H9 (cell line): ENCODE results near the gene LPP. TPM values are rescaled to one million over a fixed set of nuclear protein-coding genes. Genes with fewer than 3 reads are reported as not detected.

Experiments
- DNase-seq: peaks from one replicate; pipeline ENCODE4 v3.0.0-alpha.2; 2017
- H2AFZ ChIP-seq: one replicate; pipeline ENCODE4 v1.6.1; 2013; ENCODE audit warnings: mild to moderate bottlenecking, low read length, control low read depth, moderate library complexity
- H2AK5ac ChIP-seq: 2 replicates; pipeline ENCODE4 v1.6.1; 2013; ENCODE audit warnings: low read length, control low read depth, mixed read lengths; ENCODE audit not compliant: insufficient read length
- H2BK120ac ChIP-seq: one replicate; pipeline ENCODE4 v1.6.1; 2013; ENCODE audit warnings: low read depth, mild to moderate bottlenecking, low read length, control low read depth, inconsistent platforms; ENCODE audit not compliant: poor library complexity, severe bottlenecking
- H2BK12ac ChIP-seq: 2 replicates; pipeline ENCODE4 v1.6.1; 2013; ENCODE audit warnings: low read length, control low read depth, mixed read lengths, low read depth; ENCODE audit not compliant: insufficient read length
- H2BK15ac ChIP-seq: 2 replicates; pipeline ENCODE4 v1.6.1; 2013; ENCODE audit warnings: low read depth, low read length, control low read depth
- H2BK20ac ChIP-seq: one replicate; pipeline ENCODE4 v1.6.1; 2013; ENCODE audit warnings: low read depth, mild to moderate bottlenecking, low read length, control low read depth, inconsistent platforms; ENCODE audit not compliant: poor library complexity, severe bottlenecking
- H2BK5ac ChIP-seq: 2 replicates; pipeline ENCODE4 v1.6.1; 2013; ENCODE audit warnings: low read length, control low read depth, mixed read lengths; ENCODE audit not compliant: insufficient read length
- H3K14ac ChIP-seq: 2 replicates; pipeline ENCODE4 v1.6.1; 2013; ENCODE audit warnings: low read length, control low read depth; ENCODE audit not compliant: insufficient read depth
- H3K18ac ChIP-seq: 2 replicates; pipeline ENCODE4 v1.6.1; 2013; ENCODE audit warnings: low read depth, mild to moderate bottlenecking, mixed read lengths, low read length, control low read depth; ENCODE audit not compliant: insufficient read length
- H3K23ac ChIP-seq: 2 replicates; pipeline ENCODE4 v1.6.1; 2013; ENCODE audit warnings: low read length, control low read depth, mixed read lengths, low read depth; ENCODE audit not compliant: insufficient read length
- H3K23me2 ChIP-seq: 2 replicates; pipeline ENCODE4 v1.6.1; 2013; ENCODE audit warnings: low read depth, mild to moderate bottlenecking, mixed read lengths, low read length, control low read depth; ENCODE audit not compliant: insufficient read length, poor library complexity, severe bottlenecking
- H3K27ac ChIP-seq: 2 replicates; pipeline ENCODE4 v1.5.1; 2013; ENCODE audit warnings: low read length, control low read depth, mixed read lengths, low read depth; ENCODE audit not compliant: insufficient read length
- H3K27me3 ChIP-seq: 2 replicates; pipeline ENCODE4 v1.6.1; 2013; ENCODE audit warnings: low read length, control low read depth, inconsistent platforms; ENCODE audit not compliant: insufficient read depth
- H3K4ac ChIP-seq: 2 replicates; pipeline ENCODE4 v1.6.1; 2013; ENCODE audit warnings: low read depth, mild to moderate bottlenecking, control low read depth, inconsistent platforms, low read length, moderate library complexity
- H3K4me1 ChIP-seq: 2 replicates; pipeline ENCODE4 v1.6.1; 2013; ENCODE audit warnings: low read length, control low read depth, inconsistent platforms; ENCODE audit not compliant: insufficient read depth
- H3K4me2 ChIP-seq: 2 replicates; pipeline ENCODE4 v1.6.1; 2013; ENCODE audit warnings: low read length, control low read depth, mixed read lengths; ENCODE audit not compliant: insufficient read length, insufficient read depth
- H3K56ac ChIP-seq: 2 replicates; pipeline ENCODE4 v1.6.1; 2013; ENCODE audit warnings: low read depth, mild to moderate bottlenecking, mixed read lengths, low read length, control low read depth; ENCODE audit not compliant: insufficient read length
- H3K79me1 ChIP-seq: 2 replicates; pipeline ENCODE4 v1.6.1; 2013; ENCODE audit warnings: low read depth, mild to moderate bottlenecking, moderate library complexity, low read length, control low read depth, inconsistent platforms; ENCODE audit not compliant: insufficient read depth, poor library complexity, severe bottlenecking
- H3K79me2 ChIP-seq: 2 replicates; pipeline ENCODE4 v1.6.1; 2013; ENCODE audit warnings: low read length, control low read depth, inconsistent platforms; ENCODE audit not compliant: insufficient read depth
- H3K9ac ChIP-seq: 2 replicates; pipeline ENCODE4 v1.6.1; 2013; ENCODE audit warnings: low read length, control low read depth, mixed read lengths; ENCODE audit not compliant: insufficient read length; ENCODE audit errors: extremely low read depth
- H3K9me3 ChIP-seq: one replicate; pipeline ENCODE4 v1.6.1; 2013; ENCODE audit warnings: low read depth, low read length, inconsistent platforms; ENCODE audit not compliant: control insufficient read depth
- H3T11ph ChIP-seq: one replicate; pipeline ENCODE4 v1.6.1; 2013; ENCODE audit warnings: mild to moderate bottlenecking, low read length, control low read depth, inconsistent platforms
- H4K20me1 ChIP-seq: one replicate; pipeline ENCODE4 v1.6.1; 2013; ENCODE audit not compliant: control insufficient read depth, insufficient read length, insufficient read depth
- H4K5ac ChIP-seq: 2 replicates; pipeline ENCODE4 v1.6.1; 2013; ENCODE audit warnings: low read depth, mild to moderate bottlenecking, mixed read lengths, low read length, control low read depth; ENCODE audit not compliant: insufficient read length
- H4K8ac ChIP-seq: replicated peaks from 2 replicates; pipeline ENCODE4 v1.6.1; 2013; ENCODE audit warnings: low read length, control low read depth, mixed read lengths, low read depth; ENCODE audit not compliant: insufficient read length
- H4K91ac ChIP-seq: 2 replicates; pipeline ENCODE4 v1.6.1; 2013; ENCODE audit warnings: low read depth, mild to moderate bottlenecking, moderate library complexity, mixed read lengths, low read length, control low read depth; ENCODE audit not compliant: insufficient read length
- H3K27ac Mint-ChIP-seq, 3 experiments: 2 replicates in 2 of 3; 3 replicates in 1 of 3; pipeline ENCODE4 v1.8.0; 2020 to 2021; ENCODE audit warnings: mixed read lengths in 3 of 3, mild to moderate bottlenecking in 1 of 3, moderate library complexity in 1 of 3
- H3K27me3 Mint-ChIP-seq: 2 replicates; pipeline ENCODE4 v1.8.0; 2021; ENCODE audit warnings: low read depth, mild to moderate bottlenecking, moderate library complexity, mixed read lengths
- H3K36me3 Mint-ChIP-seq, 3 experiments: 2 replicates in 2 of 3; 3 replicates in 1 of 3; pipeline ENCODE4 v1.8.0; 2020 to 2021; ENCODE audit warnings: low read depth in 3 of 3, mixed read lengths in 3 of 3; ENCODE audit not compliant: insufficient read depth in 1 of 3
- H3K4me1 Mint-ChIP-seq, 2 experiments: 2 replicates each; pipeline ENCODE4 v1.8.0; 2020; ENCODE audit warnings: mixed read lengths in 2 of 2
- H3K4me3 Mint-ChIP-seq, 2 experiments: 2 replicates in 1 of 2; 3 replicates in 1 of 2; pipeline ENCODE4 v1.8.0; 2020 to 2021; ENCODE audit warnings: mild to moderate bottlenecking in 2 of 2, mixed read lengths in 2 of 2, moderate library complexity in 1 of 2
- H3K9me3 Mint-ChIP-seq, 2 experiments: 2 replicates in 1 of 2; 3 replicates in 1 of 2; pipeline ENCODE4 v1.8.0; 2020; ENCODE audit warnings: mild to moderate bottlenecking in 2 of 2, mixed read lengths in 2 of 2, moderate library complexity in 1 of 2
- CTCF ChIP-seq: fragments of 200-600 bp; sonication (generic); conservative IDR thresholded peaks from 3 replicates; pipeline ENCODE4 v1.8.0; 2021; ENCODE audit warnings: antibody characterized with exemption, mild to moderate bottlenecking
- WGBS: extraction: QIAGEN DNeasy Blood & Tissue Kit; methylation state at CpG from one replicate; pipeline ENCODE4 v1.1.7; 2013; ENCODE audit warnings: missing lambda C conversion rate, low lambda C conversion rate, mixed read lengths; ENCODE audit not compliant: insufficient read length; ENCODE audit errors: extremely low coverage; 5-methylcytosine and 5-hydroxymethylcytosine counted together
- total RNA-seq: library from RNA; stranded (reverse); gene quantifications from 2 replicates; pipeline ENCODE4 v1.2.1, GENCODE V29; 2021

The LPP gene
- total RNA-seq, 1 experiment from 2014 or later = 64.6 TPM

- H2BK12ac ChIP-seq = no peak overlapping the region
- WGBS = no CpG with 5 or more reads among the region's 2 CpGs
- no peak overlapping the region for H3K23ac ChIP-seq
- H2BK120ac ChIP-seq = no peak overlapping the region
- DNase-seq = no peak
- Mint-ChIP-seq H3K36me3 (no peaks in the 10 kb centered on the region), H3K9me3 (no peaks in the 10 kb centered on the region), H3K4me1 (peaks cover 22 to 24% of the 10 kb centered on the region in 2 experiments), H3K27ac (no peak overlapping the region), H3K4me3 (no peak overlapping the region), H3K27me3 (no peaks in the 10 kb centered on the region)
- H3T11ph ChIP-seq = no peak overlapping the region
- H2AFZ ChIP-seq = no peak overlapping the region
- no peak overlapping the region for H3K56ac ChIP-seq
- no peaks in the 10 kb centered on the region for H3K79me1 ChIP-seq
- H3K4me2 ChIP-seq = no peak overlapping the region
- H4K20me1 ChIP-seq = no peaks in the 10 kb centered on the region
- peaks cover 11% of the 10 kb centered on the region; the same call in 1 of the 2 replicates for H3K4me1 ChIP-seq
- H3K9ac ChIP-seq = no peak overlapping the region
- no peak overlapping the region for H2BK15ac ChIP-seq
- H3K9me3 ChIP-seq = no peaks in the 10 kb centered on the region
- no peak overlapping the region for H2BK20ac ChIP-seq
- no peak overlapping the region for H3K18ac ChIP-seq
- H2AK5ac ChIP-seq = no peak overlapping the region
- H3K27me3 ChIP-seq = no peaks in the 10 kb centered on the region
- no peak overlapping the region for H3K4ac ChIP-seq
- H4K91ac ChIP-seq = no peak overlapping the region
- no peaks in the 10 kb centered on the region for H3K79me2 ChIP-seq
- H2BK5ac ChIP-seq = no peak overlapping the region
- TF ChIP-seq CTCF = no peak
- H4K8ac ChIP-seq = no peak overlapping the region
- no peak overlapping the region for H3K27ac ChIP-seq
- H3K14ac ChIP-seq = no peak overlapping the region
- H3K23me2 ChIP-seq = no peaks in the 10 kb centered on the region
- H4K5ac ChIP-seq = no peak overlapping the region
Observed at GRCh38 chr3:188124184-188124583, 29.8 kb upstream of the LPP start.
